HG03060 (cell line): Measurements from ENCODE around the gene CLMN.

ENCODE experiments used
- ATAC-seq: cut with Tn5 transposase; IDR thresholded peaks from one replicate; pipeline ENCODE4 v1.9.1; 2021; ENCODE audit warnings: low read depth, moderate number of reproducible peaks; ENCODE audit not compliant: unreplicated experiment

The CLMN gene

DNA sequence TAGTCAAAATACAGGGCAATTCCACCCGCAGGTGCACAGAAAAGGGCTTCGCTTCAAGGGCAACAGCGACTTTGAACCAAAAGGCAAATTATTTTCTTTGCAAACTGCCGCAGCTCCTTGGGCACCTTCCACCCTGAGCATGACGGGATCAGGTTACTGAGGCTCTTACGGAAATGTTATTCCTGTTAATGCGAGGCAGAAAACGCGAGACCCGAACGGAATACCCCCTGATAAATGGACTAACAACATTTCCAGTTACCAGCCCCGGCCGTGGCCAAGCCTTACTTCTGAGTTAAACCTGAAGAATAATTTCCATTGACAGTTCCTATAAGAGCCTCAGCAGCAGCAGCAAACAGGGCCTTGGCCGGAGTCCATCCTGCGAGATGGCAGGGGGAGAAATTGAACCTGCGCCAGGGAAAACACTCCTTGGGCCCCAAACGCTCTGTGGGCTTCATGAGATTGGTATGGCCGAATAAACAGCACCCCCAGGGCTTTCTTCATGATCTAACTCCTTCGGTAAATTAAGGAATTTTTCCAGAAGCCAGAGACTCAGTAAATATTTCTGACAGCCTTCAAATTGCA is 92.3 kb downstream of the CLMN start:
- no peak for ATAC-seq

DNA sequence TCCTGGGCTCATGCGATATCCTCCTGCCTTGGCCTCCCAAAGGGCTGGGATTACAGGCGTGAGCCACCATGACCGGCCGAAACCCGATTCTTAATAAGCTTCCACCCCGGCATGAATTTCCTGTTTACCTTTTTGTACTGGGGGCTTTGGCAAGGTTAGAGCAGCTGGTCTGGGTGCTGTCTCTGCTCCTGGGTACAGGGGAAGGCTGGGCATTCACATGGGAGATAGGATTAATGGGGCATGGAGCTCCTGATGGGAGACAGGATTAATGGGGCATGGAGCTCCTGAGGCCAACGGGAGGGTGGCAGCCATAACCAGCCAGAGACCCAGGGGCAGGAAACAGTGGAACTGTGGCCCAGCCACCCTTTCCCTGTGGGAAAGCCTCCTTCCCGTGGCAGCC is 92.9 kb downstream of the CLMN start:
- no peak for ATAC-seq

DNA sequence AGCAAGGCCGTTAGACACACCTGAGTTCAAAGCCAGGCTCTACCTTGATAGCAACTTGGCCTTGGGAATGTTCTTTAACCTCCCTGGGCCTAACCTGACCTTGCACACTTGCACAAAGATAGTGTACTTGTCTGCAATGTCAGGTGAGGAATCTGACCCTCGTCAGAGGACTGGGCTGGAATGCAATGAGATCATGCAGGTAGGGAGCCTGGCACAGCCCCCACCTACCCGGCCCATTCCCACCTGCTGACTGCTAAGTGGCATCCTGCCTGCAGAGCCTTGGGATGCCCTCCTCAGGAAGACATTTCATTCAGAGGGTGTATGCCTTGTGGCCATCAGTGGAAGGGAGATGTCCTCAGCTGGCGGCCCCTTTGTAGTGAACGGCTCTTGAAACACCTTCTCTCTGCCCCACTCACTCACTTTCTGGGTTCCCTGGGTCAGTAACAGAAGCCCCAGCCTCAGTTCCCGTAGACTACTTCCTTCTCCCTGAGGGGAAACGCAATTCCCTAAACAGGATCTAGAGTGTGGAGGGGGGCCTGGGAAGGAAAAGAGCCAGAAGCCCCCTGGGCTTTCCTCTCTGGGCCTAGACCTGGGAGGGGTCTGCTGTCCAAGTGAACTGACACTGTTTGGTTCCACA is 94.3 kb downstream of the CLMN start:
- ATAC-seq: no peak

DNA sequence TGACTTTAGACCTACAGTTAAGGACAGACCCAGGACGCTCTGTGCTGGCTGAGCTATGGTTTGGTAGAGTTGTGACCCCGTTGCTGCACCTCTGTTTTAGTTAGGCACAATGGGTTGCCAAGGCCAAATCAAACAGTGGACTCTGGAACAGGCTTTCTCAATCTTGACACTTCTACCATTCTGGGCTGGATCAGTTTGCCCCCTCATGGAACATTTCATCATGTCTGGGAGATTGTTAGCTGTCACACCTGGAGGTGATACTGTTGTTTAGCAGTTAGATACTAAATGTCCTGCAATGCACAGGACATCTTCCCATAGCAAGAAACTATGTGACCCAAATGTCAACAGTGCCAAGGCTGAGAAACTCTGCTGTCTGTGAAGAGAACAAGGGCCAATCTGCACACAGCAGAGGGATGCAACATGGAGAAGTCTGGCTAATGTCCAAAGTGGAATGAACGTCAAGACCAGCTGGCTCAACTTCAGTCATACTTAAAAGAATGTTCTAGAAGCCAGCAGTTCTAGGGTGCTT is 96.8 kb downstream of the CLMN start:
- ATAC-seq: no peak

DNA sequence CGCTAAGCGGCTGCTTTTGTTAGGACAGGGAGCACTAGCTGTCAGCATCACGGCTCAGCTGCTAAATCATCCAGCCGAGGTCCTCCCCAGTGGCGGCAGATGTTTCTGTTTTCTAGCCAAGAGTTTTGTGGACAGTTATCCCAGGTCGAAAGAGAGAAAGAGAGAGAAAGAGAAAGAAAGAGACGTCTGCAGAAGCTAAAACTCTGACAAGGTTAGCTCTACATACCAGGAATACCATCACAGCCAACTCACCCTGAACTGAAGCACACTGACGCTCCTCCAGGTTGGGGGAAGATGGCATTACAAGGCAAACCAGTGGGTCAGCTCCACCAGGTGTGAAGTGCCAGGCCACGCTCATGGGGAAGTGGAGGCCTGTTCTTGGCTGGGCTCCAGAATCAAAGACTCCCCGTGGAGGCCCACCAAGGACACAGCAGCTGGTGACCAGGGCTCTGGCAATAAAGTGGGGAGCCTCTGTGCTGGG is 97.5 kb downstream of the CLMN start:
- no peak for ATAC-seq

DNA sequence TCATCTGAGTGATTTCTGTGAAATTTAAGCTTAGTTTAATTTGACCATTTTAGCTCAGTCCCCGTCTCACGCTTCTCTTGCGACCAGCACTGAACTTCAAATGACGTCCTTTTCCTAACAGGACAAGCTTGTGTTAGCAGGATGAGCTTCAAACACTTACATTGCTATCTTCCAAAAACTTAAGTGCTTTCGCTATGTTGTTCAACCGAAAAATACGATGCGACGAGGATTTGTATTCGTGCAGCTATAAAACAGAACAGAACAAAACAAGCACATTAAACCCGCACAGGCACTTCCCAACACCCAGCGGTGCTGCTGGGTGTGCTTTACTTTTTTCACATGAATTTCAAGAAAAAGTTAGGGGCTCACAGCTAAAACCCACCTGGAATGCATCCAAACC is 98.2 kb downstream of the CLMN start:
- ATAC-seq: no peak

DNA sequence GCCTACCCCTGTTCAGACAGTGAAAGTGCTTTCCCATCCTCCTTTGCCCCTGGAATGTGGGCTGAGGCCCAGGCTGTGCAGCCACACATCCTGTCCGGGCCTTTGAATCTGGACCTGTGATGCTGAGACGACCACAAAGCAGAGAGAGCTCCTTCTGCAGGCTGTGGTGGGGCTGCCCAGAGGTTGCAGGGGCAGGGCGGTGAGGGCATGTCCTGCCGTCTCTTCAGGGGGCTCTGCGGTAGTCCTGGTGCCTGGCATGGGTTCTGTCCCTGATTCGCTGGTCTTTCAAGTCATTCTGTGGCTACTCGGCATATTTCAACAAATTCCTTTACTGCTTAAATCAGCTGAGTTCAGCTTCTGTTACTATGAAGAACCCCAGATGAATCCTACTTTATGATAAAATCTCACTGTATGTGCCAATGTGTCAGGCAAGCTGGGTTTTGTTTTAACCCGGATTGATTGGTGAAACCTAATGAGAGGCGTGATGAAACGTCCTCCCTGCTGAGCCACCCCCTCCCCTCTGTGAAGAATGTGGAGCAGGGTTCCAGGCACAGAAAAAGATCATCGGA is 99.0 kb downstream of the CLMN start:
- ATAC-seq: no peak

DNA sequence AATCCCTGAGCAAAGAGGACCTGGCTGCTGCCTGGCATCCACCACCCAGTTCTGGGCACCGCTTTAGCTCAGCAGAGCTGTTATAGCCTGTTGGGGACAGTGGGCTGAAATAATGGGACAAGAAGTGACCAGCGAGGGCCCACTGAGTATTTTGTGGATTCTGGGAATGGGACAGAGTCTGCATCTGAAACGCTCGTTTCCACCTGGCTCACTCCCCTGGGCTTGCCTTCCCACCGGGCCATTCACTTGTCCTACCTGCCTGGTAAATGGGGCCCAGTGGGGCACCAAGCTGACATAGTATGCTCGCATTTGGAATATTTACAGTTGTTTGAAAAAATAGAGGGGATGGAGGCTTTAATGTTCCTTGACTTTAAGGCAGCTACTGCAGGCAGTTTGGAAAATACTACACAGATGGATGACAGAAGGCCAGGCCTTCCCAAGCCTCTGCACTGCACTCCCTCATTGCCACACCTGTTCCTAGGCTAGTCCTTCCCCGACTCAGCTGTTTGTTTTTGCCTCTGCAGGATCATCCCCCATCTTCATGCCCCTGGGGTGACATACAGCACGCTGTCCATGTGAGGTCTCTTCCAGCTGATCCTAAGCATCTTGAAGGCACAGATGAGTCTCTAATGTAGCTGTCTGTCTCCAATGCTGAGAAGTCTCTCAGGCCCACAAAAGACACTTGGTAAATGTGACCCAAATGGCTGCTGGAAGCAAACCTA is 101.1 kb downstream of the CLMN start:
- no peak for ATAC-seq

DNA sequence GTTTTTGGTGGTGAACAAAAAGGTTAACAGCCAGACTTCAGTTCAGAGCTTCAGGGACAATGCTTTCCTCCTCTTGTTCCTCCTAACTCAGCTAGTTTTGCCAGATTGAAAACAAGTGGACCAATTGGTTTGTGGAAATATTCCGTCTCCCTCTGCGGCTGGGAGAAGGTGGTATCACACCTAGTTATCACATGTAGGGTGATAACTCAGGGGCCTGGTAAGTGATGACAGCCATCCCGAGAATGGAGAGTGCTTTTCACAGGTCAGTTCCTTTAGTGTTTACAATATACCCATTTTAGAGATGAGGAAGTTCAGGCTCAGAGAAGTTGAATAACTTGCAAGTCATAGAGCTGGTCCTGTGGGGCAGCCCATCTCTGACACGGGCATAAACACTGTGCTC is 101.7 kb downstream of the CLMN start:
- no peak for ATAC-seq

DNA sequence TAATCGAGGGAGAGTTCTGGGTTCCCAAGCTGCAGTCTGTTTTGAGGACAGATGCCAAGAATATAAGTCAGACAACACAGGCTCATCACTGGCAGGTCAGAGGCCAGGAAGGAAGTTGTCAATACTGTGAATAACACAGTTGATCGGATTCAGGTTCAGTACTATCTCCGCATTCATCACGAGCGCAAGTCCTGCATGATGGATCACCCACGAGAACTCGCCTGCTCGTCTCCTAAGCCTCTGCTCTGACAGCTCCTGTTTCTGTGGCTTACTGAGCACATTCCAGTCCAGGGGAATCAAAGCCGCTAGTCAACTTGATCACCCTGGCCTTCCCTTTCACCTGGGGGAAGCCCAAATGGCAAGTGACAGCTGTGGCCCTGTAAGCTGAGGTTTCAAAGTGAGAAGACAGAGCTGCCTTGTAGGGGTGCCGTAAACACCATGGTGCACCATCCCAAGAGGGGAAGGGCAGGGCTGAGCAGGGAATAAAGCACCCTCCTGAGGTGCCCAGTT is 102.3 kb downstream of the CLMN start:
- ATAC-seq: no peak

DNA sequence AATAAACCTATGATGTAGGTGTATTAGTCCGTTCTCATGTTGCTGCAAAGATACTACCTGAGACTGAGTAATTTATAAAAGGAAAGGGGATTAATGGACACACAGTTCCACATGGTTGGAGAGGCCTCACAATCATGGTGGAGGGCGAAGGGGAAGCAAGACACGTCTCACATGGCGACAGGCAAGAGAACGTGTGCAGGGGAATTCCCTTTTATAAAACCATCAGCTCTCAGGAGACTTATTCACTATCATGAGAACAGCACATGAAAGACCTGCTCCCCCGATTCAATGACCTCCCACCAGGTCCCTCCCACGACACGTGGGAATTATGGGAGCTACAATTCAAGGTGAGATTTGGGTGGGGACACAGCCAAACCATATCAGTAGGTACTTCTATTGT is 103.7 kb downstream of the CLMN start:
- no peak for ATAC-seq

DNA sequence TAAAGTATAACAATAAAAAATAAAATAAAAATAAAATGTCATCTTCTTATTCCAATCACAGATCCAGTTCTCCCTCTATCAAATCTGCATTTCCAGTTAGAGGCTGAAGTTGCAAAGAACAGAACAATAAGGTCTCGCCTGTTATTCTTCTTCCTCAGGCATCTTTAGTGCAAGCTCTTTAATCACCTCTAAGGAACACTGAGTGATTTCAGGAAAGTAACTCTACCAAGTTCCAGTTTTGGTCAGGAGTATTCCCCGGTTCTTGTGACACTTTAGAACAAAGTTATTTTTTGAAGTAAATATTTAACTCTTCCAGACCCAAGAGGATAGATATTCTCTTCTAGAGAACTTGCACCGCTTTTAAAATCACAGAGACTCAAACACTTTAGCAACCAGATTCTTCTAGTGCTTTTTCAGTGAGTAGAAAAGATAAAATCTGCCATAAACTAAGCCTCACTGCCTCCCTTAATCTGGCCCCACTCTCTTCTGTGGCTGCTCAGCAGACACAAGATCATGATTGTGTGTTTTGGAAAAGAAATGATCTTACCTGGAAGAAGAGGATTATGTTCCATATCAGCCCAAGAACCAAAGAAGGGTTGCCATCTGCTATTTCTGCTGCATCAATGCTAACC is 104.5 kb downstream of the CLMN start:
- ATAC-seq: no peak

DNA sequence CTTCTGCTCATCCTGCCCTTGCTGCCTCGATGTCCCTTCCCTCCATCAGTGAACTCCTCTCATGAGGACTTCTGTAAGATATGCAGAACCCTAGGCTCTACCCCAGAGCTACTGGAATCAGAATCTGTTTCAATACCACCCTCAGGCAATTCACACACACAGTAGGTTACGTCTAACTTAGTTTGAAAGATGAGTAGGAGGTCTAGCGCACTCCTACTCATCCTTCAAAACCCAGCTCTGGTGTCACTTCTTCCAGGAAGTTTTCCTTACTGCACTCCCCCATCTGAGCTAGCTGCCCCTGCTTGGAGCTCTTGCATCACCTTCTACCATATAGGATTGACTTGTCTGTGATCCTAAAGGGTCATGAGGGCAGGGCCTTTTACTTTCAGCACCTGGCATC is 105.9 kb downstream of the CLMN start:
- ATAC-seq: no peak

DNA sequence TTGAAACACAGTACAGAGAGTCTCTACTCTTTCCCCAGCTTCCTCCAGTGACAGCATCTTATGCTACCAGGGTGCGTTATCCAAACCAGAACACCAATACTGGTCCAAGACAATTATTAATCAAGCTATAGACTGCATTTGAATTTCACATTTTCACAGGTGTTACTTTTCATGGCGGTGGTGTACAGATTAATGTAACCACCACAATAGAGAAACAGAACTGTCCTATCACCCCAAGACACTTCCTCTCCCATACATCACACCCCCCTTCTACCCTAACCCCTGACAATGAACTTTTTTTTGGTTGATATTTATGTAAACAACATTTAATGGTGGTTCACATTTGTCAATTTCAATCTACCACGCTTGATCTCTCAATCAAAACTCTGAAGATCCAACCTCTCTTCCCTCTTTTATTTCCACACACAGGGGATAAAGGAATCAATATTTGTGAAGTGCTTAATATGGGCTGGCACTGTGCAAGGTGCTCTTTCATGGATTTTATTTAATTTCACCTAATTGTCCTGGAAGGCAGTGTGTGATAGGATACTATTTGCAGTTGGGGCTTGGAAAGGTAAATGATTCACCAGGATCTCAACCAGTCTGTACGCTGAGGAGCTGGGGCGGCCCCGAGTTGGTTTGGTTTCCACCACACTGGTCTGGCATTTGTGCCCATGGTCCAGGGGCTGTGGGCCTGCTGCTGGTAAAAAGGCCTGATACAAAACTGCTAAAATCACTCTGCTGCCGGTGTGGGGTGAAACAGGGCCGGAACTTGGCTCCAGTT is 107.8 kb downstream of the CLMN start:
- ATAC-seq: no peak

DNA sequence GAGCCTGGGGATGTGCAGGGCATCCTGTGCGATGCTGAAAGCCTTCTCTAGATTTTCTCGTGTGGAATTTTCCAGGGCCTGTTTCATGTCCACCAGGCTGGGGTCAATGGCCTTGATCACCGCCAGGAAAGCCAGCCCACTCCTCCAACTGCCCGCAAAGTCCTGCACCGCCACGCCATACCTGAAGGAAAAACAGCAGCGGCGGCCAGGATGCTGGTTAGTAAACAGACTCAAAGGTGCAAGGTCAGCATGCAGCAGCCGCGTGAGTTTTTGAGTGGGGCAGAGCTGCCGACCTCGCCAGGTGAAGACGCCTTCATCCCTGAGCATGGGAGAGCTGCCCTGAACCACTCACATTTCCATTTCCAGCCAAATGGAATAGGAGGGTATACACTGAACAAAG is 109.0 kb downstream of the CLMN start:
- ATAC-seq: no peak

DNA sequence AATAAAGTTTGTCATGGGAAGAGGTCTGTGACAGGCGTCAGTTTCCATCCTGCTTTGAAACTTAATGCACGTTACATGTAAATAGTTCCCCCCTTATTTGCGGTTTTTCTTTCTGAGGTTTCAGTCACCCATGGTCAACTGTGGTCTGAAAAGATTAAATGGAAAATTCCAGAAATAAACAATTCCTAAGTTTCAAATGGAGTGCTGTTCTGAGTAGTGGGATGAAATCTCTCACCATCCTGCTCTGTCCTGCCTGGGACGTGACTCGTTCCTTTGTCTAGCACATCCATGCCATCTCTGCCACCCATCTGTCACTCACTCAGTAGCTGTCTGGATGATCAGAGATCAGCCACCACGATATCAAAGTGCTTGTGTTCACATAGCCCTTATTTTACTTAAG is 111.1 kb downstream of the CLMN start:
- ATAC-seq: no peak

DNA sequence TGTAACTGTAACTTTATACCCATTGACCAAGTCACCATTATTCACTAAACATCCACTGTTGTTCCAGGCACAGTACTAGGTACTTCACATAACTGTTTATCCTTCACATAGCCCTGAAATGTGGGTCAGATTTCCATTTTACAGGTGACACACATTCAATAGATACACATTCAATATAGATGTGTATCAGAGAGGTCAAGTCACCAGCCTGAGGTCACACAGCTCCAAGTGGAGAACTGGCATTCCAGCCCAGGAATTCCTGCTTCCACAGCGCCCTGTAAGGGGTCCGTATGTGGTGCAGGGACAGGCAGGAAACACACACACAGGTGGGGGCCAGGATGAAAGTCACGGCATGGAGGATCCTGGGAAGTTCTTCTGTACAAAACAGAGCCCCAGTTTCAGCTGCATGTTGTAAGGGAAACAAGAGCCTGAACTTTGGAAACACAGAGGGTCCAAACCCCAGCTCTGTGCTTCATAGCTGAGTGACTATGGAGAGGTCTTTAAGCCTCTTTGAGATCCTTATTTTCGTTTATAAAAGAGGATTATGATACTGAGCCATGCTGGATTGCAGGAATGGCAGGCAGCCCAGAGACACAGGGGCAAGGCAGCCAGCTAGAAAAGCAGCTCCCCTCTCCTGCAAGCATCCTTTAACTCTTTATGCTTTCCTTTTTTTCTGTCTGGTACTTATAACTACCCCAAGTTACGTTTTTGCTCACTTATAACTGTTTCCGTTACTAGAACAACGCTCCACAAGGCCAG is 112.1 kb downstream of the CLMN start:
- no peak for ATAC-seq

DNA sequence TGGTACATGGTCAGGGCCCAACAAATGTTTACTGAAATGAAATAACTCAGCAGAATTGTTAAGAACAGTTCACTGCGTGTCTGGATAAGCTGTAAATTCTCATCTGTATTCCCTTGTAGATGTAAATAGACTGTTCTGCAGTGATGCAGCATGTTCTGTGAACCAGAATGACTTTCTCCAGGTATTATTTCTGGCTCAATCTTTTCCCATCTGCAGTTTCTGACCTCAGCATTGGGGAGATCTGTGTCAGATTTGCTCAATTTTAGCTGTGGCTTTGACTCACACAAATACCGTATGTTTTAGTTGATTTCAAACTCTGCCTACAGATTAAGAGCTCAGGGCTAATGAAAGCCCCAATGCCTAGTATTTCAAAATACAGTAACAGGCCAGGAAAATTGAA is 113.2 kb downstream of the CLMN start:
- no peak for ATAC-seq

DNA sequence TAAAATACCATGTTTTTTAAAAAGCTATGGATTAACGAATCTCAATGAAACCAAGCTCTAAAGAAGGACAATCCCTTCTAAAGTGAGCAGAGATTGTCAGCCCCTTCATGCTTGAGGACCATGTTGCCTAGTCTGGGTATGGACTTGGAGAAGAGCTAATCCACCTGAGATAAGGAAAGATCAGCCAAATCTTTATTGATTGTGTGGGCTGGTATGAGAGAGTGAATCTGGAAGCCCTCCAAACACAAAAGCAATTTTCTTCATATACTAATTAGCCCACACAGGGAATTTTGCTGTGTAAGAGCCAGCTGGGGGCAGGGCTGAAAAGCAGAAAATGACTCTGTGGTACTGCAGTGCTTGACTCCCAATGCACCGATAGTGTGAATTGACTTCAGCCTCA is 115.0 kb downstream of the CLMN start:
- no peak for ATAC-seq
